ENCODE results near the gene GOLPH3. TPM values are rescaled to one million over a fixed set of nuclear protein-coding genes. Genes with fewer than 3 reads are reported as not detected.

Gene GOLPH3
- total RNA-seq, 1 experiment from 2014 or later = 98.7 TPM

GRCh38 chr5:32160228-32160627, 13.9 kb downstream of the GOLPH3 start:
- peaks cover 8 to 15% (median 14%) of the 10 kb centered on the region in 3 experiments; a peak in 6 of 7 replicates for H3K36me3 Mint-ChIP-seq (ENCODE audit: insufficient read depth in 1 of 3, low read depth in 3 of 3)
- no peak overlapping the region for H2AFZ ChIP-seq (ENCODE audit: low read length)
- no peak overlapping the region for H2BK12ac ChIP-seq (ENCODE audit: insufficient read length, low read depth, low read length)
- no peaks in the 10 kb centered on the region for H3K9me3 ChIP-seq (ENCODE audit: control insufficient read depth, low read depth, low read length)
- peaks cover 14% of the 10 kb centered on the region for H3K79me1 ChIP-seq (ENCODE audit: insufficient read depth, low read depth, low read length, poor library complexity, severe bottlenecking)
- no peak overlapping the region for H4K8ac ChIP-seq (replicated peaks; ENCODE audit: insufficient read length, low read depth, low read length)
- H3K27ac Mint-ChIP-seq = peak overlapping the region in 1 of 3 experiments; percentile 15; a peak in 1 of 7 replicates
- peaks cover 5 to 8% of the 10 kb centered on the region in 2 experiments; a peak in 3 of 4 replicates for H3K4me1 Mint-ChIP-seq
- 0 out of 5 replicates have a peak, but pooled peaks cover 0 to 4% of the 10 kb centered on the region in 2 experiments for H3K9me3 Mint-ChIP-seq
- no peak for DNase-seq
- H3K23ac ChIP-seq (ENCODE audit: insufficient read length, low read depth, low read length) = no peak overlapping the region
- no peak overlapping the region for H3K18ac ChIP-seq (ENCODE audit: insufficient read length, low read depth, low read length)
- H3K27ac ChIP-seq (ENCODE audit: insufficient read length, low read depth, low read length) = no peak overlapping the region
- no peak overlapping the region for H2AK5ac ChIP-seq (ENCODE audit: insufficient read length, low read length)
- no peaks in the 10 kb centered on the region for H4K20me1 ChIP-seq (ENCODE audit: control insufficient read depth, insufficient read depth, insufficient read length)
- H2BK15ac ChIP-seq (ENCODE audit: low read depth, low read length) = no peak overlapping the region
- peaks cover 3% of the 10 kb centered on the region; the same call in 1 of the 2 replicates for H3K4me1 ChIP-seq (ENCODE audit: insufficient read depth, low read length)
- no peak overlapping the region for H2BK20ac ChIP-seq (ENCODE audit: low read depth, low read length, poor library complexity, severe bottlenecking)
- H3K56ac ChIP-seq (ENCODE audit: insufficient read length, low read depth, low read length) = no peak overlapping the region
- H3K79me2 ChIP-seq (ENCODE audit: insufficient read depth, low read length) = peaks cover 52% of the 10 kb centered on the region
- no peak overlapping the region for H4K91ac ChIP-seq (ENCODE audit: insufficient read length, low read depth, low read length)
- H3K9ac ChIP-seq (ENCODE audit: extremely low read depth, insufficient read length, low read length) = no peak overlapping the region
- no peak overlapping the region for H3K4me3 Mint-ChIP-seq
- H3K27me3 ChIP-seq (ENCODE audit: insufficient read depth, low read length) = no peaks in the 10 kb centered on the region
- WGBS (ENCODE audit: extremely low coverage, insufficient read length, low lambda C conversion rate) = no CpG with 5 or more reads among the region's 1 CpG
- no peak overlapping the region for H3K4ac ChIP-seq (ENCODE audit: low read depth, low read length)
- H2BK5ac ChIP-seq (ENCODE audit: insufficient read length, low read length) = no peak overlapping the region
- H4K5ac ChIP-seq (ENCODE audit: insufficient read length, low read depth, low read length) = no peak overlapping the region
- H3T11ph ChIP-seq (ENCODE audit: low read length) = no peak overlapping the region
- peaks cover 5% of the 10 kb centered on the region for H3K23me2 ChIP-seq (ENCODE audit: insufficient read length, low read depth, low read length, poor library complexity, severe bottlenecking)
- H2BK120ac ChIP-seq (ENCODE audit: low read depth, low read length, poor library complexity, severe bottlenecking) = no peak overlapping the region
- no peaks in the 10 kb centered on the region for H3K27me3 Mint-ChIP-seq (ENCODE audit: low read depth)
- TF ChIP-seq, protein P1, sequence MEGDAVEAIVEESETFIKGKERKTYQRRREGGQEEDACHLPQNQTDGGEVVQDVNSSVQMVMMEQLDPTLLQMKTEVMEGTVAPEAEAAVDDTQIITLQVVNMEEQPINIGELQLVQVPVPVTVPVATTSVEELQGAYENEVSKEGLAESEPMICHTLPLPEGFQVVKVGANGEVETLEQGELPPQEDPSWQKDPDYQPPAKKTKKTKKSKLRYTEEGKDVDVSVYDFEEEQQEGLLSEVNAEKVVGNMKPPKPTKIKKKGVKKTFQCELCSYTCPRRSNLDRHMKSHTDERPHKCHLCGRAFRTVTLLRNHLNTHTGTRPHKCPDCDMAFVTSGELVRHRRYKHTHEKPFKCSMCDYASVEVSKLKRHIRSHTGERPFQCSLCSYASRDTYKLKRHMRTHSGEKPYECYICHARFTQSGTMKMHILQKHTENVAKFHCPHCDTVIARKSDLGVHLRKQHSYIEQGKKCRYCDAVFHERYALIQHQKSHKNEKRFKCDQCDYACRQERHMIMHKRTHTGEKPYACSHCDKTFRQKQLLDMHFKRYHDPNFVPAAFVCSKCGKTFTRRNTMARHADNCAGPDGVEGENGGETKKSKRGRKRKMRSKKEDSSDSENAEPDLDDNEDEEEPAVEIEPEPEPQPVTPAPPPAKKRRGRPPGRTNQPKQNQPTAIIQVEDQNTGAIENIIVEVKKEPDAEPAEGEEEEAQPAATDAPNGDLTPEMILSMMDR (conservative IDR thresholded peaks at IDR 0.05) = no peak
- H3K14ac ChIP-seq (ENCODE audit: insufficient read depth, low read length) = no peak overlapping the region
- no peak overlapping the region for H3K4me2 ChIP-seq (ENCODE audit: insufficient read depth, insufficient read length, low read length)

All from H9 (cell line).